ENCODE results near the gene RERG.

DNA sequence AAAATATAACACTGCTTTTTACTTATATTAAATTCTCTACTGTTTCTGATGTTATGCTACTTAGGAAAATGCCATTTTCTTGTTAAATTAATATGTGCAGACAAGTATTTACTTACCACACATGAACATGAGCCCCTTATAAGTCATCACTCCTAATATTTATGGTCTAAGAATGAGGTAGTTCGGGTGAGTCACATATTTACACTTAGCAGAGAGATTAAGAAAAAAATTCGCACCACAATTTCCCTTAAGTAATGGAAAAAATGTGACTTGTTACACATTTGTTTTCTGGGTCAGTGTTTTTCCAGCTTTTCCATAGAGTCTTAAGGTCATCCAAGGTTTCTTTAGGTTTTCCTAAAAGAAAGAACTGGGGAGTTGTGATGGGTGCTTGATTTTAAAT, 68.3 kb downstream of the RERG start:
- TF ChIP-seq, protein P1, sequence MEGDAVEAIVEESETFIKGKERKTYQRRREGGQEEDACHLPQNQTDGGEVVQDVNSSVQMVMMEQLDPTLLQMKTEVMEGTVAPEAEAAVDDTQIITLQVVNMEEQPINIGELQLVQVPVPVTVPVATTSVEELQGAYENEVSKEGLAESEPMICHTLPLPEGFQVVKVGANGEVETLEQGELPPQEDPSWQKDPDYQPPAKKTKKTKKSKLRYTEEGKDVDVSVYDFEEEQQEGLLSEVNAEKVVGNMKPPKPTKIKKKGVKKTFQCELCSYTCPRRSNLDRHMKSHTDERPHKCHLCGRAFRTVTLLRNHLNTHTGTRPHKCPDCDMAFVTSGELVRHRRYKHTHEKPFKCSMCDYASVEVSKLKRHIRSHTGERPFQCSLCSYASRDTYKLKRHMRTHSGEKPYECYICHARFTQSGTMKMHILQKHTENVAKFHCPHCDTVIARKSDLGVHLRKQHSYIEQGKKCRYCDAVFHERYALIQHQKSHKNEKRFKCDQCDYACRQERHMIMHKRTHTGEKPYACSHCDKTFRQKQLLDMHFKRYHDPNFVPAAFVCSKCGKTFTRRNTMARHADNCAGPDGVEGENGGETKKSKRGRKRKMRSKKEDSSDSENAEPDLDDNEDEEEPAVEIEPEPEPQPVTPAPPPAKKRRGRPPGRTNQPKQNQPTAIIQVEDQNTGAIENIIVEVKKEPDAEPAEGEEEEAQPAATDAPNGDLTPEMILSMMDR (IDR thresholded peaks at IDR 0.05), result no peak
- TF ChIP-seq POLR2A (IDR thresholded peaks at IDR 0.05), result no peak

All from uterus (tissue), 2 donors.